NCI-H1436 treated with DMSO at 0.1 percent for 48 hours (cell line): ENCODE data around the gene ZDHHC13.
"Not testable (repeated sequence)": the region's sequence is repeated elsewhere in the genome, so short reads cannot be mapped to it uniquely, and the experiment has no call there.

Experiments used
- DNase-seq: peaks from one replicate; lab custom pipeline; 2025; lab: John Stamatoyannopoulos, UW

The ZDHHC13 gene

DNA sequence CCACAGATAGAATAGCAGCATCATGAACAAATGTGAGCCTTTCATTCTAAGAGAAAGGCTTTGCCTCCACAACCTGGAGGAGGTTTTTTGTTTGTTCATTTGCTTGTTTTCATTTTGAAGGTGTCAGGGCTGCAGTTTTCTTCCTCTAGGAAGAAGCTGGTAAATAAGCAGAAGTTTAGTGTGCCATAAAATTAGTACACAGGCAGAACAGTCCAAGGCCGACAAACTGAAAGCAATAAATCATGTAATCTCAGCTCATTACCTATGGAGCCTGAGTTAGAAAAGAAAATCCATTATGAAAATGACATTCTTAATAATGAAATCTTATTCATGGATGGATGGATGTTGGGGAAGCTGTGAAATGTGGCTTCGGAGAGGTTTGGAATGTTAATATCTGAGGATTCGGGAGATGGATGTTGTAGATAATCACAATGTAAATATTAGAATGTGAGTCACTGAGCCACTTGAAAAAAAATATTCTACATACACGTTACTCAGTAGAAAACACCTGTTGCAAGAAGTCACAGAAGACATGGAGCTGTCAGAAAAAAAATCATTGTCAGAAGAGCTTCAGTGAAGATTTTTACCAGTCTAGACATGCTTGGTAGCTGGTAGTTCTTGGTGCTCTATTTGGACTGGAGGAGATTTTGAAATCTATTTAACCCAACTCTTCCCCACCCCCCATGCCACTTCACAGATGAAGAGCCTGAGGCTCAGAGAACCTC is 15.0 kb upstream of the ZDHHC13 start:
- DNase-seq, result no peak

DNA sequence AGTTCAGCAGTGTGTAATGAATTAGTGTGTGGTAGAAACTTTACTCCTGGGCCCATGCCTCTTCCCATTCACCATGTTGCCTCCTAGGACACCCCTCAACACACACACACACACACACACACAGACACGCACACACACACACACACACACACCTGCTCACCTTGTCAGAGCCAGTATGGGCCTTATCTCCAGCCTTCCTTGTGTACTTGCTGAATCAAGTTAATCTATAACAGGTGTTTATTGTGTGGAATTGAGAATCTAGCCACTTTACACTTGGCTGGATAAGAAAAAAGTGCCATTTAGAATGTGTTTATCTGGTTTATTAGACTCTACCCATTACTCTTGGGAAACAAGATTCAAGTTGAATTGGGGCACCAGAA is 14.5 kb upstream of the ZDHHC13 start:
- no peak for DNase-seq

DNA sequence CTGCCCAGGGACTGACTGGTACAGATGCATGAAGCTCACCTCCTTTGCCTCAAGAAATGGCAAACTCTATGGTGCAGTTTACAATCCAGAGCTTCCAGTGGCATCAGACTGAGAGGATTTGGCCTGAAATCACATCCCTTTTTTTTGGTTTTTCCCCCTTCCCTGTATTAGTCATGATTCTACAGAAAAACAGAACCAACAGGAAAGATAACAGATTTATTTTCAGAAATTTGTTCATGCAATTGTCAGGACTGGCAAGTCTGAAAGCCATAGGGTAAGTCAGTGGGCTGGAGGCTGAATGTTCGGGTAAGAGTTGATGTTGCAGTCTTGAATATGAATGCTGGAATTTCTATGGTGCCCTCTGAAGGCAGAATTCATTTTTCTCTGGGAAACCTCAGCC is 12.0 kb upstream of the ZDHHC13 start:
- no peak for DNase-seq

DNA sequence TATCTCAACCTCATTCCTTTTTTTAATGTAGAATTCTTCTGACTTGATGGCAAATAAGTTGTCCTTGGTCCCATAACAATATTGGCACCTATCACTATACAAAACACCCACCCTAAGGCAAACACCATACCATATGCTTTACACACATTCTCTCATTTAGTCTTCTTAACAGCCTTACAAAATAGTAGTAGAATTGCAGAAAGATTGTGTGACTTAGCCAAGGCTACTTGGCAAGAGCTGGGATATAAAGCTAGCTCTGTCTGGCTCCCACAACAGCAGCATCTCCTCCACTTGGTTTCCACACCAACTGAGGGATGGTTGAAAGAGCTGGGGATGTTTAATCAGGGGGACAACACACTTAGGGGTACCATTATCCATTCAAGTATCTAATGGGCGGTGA is 9.8 kb upstream of the ZDHHC13 start:
- DNase-seq, result no peak

DNA sequence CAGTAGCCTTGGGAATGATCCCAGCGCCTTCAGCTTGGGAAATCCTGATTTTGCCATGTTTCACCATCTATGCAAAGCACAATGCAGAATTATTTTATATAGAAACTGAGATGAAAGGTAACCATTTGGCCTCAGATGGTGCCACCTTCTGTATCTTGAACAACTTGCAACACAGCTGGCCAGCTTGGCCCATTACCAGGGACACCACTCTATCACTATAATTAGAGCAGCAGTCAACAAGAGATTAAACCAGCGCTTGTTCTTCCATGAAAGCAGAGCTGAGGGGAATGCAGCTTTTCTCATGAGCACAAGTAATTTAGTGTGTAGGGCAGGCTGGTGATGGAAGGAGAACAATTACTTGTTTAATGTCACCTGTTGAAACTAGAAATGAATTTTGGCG is 6.7 kb upstream of the ZDHHC13 start:
- no peak for DNase-seq

DNA sequence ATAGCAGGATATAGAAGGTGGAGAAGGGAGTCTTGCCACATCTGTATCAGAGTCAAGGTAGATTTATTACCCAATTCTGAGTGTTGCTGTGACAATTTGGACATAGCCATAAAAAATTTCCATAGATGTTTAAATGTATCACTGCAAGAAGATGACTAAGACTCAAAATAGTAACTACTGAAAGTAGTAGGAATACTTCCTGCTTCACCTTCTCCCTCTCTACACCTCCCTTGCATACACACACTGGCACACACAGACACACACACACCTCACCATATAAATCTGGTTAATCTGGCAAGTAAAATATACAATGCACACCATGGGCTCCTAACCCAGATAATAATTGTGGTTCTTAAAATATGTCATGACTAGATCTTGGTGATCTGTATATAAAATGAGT is 5.2 kb upstream of the ZDHHC13 start:
- DNase-seq, result no peak

DNA sequence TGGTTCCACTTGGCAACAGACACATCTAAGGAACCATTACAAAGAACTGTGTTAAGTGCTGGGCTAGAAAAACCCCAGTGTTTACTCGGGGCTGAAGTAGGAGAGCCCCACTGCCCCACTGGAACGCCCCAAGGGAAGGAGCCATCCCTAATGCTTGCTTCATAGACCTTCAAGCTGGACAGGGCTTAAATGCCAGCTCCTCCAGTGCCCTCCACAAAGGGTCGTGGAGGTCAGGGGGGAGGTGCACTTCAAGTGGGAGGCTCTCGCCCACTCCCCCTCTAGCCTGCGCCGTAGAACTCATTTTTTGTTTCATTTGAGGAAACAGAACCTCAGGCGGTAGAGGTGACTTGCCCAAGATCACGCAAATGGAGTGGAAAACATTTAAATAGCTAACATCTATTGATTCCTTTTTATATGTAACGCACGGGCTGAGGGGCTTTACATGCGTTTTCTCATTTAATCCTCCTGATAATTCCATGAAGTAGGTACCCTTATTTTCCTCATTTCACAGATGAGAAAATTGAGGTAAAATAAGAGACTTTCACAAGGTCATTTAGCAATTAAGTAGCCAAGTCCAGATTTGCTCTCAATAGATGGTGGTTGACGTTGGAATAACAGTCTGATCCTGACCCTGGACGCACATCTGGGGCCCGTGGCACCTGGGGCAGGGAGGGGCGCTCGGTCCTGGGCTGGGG is 545 bp upstream of the ZDHHC13 start:
- DNase-seq, result no peak

DNA sequence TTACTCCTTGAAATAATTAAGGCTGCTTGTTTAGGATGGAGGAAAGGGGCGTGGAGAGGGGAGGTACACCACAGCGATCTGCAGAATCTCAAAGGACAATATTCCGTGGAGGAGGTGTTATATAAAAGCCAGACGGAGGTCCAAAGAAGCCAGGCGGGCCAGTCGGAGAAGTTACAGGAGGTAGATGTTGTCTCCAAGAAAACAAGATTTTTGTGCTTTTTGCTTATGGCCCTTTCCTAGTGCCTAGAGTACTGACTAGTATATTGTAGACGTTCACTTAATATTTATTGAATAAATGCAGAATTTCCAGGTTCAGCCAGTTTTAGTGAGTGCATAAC is 761 bp downstream of the ZDHHC13 start:
- DNase-seq, result no peak

DNA sequence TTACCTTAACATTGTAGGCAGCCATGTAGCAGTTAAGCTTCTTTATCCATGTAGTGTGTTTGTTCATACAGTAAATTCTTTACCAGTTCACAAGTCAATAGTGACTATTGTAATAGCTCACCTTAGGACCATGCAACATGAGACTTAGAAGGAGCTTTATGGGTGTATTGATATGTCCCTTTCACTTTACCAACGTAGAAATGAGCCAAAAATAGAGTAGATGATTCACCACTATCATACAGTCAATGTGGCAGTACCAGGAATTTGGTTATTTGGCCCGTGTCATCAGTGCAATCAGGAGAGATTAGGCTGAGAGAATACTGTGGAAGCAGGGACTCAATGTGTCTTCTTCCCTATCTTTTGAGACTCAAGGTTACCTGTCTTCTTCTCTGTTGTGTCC is 4.7 kb downstream of the ZDHHC13 start:
- no peak for DNase-seq

DNA sequence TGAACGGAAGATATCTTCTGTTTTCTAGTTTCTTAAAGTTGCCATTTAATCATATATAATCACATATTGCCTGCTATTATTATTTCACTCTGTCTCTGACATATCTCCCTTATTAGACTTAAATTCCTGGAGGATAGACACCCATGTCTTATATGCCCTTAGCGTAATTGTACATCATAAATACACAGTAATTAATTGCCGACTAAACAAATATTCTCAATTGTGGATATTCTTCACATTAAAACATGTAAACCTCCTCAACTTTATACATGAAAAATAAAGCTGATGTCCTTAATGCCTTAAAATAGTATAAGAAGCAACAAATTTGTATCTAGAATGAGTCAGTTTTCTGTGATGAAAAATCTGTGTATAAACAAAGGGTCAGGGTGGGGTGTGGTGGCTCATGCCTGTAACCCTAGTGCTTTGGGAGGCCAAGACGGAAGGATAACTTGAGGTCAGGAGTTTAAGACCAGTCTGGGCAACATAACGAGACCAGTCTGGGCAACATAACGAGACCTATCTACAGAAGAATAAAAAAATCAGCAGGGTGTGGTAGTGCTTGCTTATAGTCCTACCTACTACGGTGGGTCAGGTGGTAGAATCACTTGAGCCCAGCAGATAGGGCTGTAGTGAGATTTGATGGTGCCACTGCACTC is 6.1 kb downstream of the ZDHHC13 start:
- no peak for DNase-seq

DNA sequence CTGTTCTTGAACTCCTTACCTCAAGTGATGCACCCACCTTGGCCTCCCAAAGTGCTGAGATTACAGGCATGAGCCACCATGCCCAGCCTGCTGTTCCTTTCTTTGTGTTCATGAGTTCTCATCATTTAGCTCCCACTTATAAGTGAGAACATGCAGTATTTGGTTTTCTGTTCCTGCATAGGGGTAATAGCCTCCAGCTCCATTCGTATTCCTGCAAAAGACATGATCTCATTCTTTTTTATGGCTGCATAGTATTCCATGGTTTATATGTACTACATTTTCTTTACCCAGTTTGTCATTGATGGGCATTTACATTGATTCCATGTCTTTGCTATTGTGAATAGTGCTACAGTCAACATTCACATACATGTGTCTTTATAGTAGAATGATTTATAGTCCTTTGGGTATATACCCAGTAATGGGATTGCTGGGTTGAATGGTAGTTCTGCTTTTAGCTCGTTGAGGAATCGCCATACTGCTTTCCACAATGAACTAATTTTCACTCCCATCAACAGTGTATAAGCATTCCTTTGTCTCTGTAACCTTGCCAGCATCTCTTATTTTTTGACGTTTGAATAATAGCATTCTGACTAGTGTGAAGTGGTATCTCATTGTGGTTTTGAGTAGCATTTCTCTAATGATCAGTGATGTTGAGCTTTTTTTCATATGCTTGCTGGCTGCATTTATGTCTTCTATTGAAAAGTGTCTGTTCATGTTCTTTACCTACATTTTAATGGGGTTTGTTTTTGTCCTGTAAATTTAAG is 9.8 kb downstream of the ZDHHC13 start:
- DNase-seq, result not testable (repeated sequence)

DNA sequence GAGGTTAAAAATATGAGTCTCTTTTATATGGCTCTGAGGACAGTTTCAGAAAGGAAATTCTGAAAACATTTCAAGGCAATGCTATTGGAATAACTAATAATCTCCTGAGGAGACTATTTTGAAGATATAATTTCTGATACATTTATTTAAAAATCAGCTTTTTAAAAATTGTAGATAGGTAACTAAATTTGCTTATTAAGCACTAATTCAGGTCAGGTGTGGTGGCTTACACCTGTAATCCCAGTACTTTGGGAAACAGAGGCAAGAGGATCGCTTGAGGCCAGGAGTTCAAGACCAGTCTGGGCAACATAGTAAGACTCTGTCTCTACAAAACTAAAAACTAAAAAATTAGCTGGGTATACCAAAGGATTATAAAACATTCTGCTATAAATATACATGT is 17.0 kb downstream of the ZDHHC13 start:
- no peak for DNase-seq

DNA sequence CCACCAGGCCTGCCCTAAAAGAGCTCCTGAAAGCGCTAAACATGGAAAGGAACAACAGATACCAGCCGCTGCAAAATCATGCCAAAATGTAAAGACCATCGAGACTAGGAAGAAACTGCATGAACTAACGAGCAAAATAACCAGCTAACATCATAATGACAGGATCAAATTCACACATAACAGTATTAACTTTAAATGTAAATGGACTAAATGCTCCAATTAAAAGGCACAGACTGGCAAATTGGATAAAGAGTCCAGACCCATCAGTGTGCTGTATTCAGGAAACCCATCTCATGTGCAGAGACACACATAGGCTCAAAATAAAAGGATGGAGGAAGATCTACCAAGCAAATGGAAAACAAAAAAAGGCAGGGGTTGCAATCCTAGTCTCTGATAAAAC is 19.9 kb downstream of the ZDHHC13 start:
- DNase-seq, result not testable (repeated sequence)

DNA sequence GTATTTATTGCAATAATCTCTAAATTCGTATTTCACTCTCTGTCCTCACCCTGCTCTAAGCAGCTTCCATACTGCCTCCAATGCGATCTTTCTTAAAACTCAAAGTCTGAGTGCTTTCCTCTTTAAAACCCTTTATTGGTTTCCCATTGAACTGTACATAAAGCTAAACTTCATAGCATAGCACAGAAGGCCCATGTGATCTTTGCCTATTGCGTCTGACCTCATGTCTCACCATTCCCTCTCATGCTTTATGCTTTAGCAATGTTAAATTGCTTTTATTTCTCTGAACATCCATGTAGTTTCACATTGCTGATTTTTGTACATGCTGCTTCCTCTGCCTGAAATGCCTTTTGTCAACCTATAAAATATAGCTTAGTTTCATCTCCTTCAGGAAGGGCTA is 28.4 kb downstream of the ZDHHC13 start:
- no peak for DNase-seq

DNA sequence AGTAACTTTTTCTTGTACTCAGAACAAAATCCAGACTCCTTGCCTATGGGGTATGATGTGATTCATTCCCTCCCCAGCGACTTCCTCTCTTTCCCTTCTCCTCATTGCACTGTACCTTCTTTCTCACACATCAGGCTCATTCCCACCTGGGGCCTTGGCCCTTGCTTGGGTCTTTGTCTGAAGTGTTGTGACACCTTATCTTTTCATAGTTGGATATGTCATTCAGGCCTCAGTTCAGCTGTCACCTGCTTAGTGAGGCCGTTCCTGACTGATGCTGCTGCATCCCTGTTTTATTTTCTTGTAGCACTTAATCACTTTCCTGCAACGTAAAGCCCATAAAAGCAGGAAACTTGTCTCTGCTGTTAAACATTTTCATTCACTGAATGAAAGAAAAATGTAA is 39.9 kb downstream of the ZDHHC13 start:
- DNase-seq, result no peak

DNA sequence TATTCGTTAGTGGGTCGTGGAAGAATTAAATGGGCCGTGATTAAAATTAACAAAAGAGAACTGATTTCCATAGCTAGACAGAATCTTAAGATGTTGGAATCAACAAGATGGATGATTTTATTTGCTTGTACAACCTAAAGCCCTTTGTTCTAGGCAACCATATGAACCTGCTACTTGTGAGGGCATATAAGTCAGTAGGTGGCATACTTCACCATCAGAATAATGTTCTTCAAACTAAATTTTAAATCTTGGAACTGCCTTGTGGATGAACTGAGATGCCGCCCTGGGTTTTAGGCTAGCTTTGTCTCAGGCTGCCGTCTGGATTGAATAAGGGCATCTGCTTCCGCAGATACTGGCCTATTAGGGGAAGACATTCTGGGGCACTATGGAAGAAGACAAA is 43.9 kb downstream of the ZDHHC13 start:
- no peak for DNase-seq

DNA sequence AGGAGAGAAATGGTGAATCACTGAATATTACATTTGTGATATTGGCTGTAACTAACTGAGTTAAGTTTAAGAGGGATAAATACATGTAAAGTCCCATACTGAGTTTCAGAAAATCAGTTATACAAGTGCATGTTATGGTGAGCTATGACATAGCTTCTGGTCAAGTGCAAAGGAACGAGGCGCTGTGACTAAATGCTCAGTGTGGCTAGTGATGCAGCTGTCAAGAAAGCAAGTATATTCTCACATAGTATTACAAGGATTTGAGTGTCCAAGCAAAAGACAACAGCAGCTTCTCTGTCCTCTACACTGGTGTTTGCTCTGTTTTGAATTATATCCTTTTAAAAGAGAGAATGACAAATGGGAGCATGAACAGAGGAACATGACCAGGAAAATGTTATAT is 44.7 kb downstream of the ZDHHC13 start:
- no peak for DNase-seq

DNA sequence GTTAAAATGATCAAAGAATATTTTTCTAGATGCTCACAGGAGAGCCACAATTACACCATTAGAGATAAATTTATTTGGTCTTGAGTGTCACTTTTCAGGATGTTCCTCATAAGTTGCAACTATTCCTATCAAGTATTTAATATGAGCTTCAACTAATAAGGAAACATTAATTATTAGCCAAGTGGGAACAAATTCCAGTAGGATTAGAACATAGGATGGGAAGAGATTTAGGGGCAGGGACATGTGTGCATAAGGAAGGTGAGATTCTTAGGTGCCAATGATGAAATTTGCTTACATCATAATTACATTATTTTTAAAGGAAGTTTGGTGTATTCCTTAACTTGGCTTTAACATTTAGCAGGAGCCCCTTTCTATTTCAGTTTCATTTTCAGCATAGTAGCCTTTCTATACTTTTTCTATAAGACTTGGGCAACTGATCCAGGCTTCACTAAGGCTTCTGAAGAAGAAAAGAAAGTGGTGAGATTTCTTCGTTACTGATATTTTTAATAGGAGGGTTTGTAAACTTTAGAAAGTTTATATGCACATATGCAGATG is 46.1 kb downstream of the ZDHHC13 start:
- DNase-seq, result no peak

DNA sequence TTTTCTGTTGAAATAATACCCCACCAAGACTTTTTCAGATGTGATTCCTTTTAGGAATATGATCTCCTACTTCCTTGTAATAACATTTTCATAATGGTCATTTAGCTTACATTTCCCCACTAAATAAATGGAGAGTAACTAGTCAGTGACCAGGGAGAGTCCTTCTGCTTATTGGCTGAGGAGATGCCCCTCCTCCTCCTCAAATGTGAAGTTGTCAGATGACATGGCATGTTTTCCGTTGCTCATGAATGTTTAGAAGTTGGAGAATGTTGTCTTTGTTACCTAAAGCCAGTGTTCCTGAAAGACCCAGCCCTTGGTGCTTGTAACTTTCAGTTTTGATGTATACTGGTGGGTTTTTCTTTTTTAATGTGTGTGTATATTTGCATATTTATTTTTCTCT is 46.6 kb downstream of the ZDHHC13 start:
- no peak for DNase-seq

DNA sequence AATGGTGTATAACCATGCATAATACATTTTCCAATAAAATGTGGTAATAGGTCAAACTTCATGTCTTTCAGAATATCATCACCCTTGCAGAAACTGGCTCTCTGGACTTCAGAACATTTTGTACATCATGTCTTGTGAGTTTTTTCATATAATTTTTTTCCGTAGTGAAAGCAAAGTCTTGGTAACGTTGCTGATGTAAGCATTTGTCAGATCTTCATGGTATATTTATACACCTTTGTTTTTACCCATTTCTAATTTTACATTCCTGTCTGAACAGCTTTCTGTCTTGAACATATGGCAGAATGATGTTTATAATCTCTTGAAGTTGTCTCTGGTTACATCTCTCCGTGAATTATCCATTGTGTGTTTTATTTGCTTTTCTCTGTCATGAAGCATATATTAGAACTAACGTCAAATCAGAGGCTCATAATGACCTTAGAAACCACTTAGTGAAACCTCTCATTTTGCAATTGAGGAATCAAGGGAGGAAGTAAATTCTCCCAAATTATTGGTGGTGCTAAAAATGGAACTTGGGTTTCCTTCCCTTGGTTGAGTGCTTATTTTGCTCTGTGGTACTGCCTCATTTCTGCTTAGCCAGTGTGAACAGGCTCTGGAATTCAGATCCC is 47.4 kb downstream of the ZDHHC13 start:
- DNase-seq, result peak; percentile 37

DNA sequence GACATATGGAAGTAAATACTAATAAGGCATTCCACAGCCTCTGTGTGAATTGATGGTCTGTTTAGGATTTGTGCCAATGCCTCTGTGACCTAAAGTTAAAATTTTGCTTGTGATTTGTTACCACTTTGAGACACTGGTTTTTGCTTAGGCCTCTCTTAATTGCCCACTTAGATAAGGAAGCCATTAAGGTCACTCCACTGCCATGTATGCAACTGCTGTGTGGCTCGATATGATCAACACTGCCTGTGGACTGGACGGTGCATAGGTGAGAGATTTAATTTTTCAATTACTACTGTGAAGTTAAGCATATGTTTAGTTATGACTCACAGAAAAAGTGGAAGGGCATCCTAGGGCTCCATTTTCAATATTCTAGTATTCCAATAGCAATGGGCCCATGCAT is 47.9 kb downstream of the ZDHHC13 start:
- no peak for DNase-seq

DNA sequence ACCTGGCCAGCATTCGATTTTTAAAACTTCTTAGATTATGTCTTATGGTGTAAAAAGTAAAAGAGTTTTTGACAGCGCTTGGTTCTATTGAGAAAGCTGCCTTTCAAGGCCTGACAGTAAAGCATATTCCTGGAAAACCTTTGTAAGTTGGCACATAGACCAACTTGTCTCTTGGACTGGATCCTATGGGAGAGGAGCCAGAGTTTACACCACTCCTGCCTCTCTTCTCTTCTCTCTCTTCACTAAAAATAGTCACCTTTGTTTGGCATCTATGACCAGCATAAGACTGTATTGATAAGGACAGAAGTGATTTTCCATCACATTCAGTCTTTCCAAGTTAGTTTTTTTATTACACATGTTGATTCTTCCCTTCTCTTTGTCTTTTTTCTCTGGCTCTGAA is 51.1 kb downstream of the ZDHHC13 start:
- DNase-seq, result no peak
